ENCODE data around the gene MLLT6.

MLLT6 gene

DNA sequence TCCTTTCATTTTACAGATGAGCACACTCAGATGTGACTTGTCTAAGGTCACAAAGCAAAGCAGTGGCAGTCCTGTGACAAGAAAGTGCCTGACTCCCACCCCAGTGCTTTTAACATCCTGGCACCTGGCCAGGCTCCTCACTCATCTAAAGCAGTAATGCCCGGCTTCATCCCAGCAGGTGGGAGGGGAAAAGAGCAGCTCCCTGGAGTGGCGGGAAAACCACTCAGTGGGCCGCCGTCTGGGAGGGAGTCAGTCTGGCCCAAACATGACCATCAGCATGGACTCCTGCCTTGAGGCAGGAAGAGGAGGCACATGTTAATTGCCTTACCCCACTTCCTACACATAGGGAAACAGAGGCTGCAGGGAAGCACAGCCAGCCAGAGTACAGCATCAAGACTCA, 40.5 kb downstream of the MLLT6 start:
- DNase-seq, result no peak

DNA sequence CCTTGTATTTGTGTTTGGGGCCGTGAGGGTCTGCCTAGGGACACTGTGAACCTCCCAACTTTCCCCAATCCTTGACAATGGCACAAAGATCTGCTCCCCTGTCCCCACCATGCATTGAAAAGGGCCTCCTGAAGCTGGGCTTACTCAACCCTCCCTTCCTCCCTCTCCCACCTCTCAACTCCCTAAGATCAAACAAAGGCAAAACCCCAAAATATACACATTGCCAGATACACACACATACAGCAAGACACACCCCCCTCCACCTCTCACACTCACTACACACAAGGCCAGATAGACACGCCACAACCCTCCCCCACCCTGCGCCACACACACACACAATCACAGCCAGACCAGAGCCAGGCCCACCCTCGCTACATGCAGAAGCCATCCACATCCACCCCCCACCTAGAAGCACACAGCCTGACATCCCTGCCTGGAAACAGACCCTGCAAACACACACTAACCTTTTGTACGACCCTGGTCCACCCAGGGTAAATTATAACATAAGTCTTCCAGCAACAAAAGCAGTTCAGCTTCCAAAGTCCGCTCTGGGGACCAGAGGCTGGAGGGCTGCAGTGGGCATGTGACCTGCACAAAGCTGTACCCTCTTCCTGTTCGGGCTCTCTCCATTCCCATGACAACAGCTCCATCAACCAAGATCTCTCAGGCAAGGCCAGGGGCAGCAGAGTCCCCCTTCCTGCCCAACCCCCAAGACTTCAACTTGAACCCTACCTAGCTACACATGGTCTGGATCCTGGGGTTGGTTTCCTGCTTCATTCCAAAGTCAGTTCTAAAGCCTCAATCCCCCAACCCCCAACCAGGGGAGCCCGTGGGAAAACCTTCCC, 41.2 kb downstream of the MLLT6 start:
- DNase-seq, result no peak

DNA sequence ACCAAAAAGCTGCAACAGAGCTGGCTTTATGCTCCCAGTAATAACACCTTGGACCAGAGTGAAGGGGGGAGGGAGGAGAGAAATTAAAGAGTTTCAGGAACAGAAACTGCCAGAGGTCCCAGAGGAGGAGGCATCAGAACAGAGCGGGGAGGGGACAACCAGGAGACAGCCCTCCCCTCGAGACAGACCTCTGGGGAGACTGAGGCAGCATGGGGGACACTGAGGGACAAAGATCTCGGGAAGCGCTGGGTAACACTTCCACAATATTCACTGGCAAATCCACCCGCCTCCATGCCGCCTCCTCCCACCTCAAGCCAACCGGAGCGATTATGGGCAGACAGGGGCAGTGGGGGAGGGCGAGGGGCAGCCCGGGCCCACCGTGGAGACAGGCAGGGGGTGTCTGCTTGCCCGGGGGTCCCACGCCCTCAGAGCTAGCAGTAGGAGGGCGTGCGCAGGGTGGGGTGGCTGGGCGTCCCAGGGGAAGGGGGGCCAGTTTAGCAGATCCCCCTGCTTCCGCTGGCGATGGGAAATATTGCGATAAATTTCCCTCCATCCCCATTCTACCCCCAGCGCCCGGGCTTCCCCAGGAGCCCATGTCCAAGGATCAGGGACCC, 41.9 kb downstream of the MLLT6 start:
- DNase-seq, result no peak

DNA sequence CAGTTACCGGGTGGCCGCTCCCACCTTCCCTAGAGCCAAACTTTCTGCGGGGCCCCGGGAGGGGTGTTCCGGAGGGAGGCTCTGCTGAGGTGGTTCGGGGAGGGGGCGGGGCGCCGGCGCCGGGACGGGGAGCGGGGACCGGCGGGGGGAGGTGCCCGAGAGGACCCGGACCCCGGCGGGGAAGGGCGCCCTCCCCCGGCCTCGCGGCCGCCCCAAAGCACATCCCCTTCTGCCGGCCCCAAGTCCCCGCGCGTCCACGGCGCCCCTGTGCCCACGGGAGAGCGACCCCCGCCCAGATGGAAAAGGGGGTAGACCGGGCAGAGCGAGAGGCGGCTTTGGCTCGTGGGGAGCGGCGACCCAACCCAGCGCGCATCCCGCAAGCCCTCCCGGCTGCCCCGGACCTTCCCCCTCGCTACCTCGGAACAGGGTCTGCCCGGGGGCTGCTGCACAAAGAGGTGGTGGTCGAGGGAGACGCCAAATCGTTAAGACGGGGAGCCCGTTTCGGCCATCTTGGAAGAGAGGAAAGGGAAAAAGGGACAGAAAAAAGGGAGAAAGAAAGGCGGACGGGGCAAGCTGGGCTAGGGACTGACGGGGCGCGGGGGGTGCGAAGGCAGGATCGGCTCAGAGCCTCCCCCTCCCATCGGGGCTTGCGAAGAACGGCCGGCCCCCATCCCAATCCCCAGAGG, 42.5 kb downstream of the MLLT6 start:
- DNase-seq, result no peak

DNA sequence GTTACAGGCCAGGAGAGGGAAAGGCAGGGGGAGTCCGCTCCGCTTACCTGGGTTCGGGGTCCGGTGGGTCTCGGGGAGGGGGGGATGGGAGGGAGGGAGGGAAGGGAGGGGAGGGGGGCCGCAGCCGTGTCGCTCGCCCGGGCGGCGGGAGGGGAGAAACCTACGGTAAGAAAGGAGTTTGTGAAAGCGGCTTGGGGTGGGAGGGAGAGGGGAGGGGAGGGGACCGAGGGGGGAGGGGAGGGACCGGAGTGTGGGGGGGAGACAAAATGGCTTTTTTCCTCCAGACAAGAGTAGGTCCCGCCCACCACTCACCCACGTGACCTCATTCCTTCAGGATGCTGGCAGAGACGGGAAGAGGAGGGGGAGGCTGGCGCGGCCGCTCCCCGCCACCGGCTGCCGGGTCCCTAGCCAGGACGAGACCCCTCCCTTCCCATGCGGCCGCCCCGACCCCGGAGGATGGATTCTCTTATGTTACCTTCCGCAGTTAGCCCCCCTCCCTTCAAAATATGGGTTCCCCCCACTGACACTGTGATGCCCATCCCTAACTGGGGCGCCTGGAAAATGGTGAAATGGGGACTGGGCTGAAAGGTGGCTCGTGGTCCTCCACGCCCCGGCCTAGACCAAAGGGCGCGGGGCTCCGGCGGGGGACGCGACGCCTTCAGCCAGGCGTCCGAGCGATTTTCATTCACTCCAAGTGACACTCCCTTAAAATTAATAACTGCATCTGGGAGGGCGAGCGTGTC, 43.2 kb downstream of the MLLT6 start, which contains the start of gene PCGF2:
TSS of gene PCGF2 (minus strand) at position 188 of the 743 bp plus-strand sequence. CDS start 7,934 bp downstream, outside the sequence.
- DNase-seq, result peak; percentile 40 to 58

DNA sequence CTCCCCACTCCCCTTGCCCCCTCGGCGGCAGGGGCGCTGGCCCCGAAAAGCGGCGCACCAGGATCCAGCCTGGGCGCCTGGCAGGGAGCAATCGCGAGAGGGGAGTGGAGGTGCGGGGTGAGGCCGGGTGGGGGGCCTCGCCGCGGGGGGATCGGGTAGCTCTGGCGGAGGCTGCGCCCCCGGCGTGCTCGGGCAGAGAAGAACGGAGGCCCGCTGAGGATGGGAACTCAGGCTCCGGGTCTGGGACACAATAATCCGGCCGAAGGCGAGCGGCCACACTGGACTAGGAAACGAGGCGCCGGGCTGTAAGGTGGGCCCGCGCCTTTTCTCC, 43.8 kb downstream of the MLLT6 start:
- no peak for DNase-seq

DNA sequence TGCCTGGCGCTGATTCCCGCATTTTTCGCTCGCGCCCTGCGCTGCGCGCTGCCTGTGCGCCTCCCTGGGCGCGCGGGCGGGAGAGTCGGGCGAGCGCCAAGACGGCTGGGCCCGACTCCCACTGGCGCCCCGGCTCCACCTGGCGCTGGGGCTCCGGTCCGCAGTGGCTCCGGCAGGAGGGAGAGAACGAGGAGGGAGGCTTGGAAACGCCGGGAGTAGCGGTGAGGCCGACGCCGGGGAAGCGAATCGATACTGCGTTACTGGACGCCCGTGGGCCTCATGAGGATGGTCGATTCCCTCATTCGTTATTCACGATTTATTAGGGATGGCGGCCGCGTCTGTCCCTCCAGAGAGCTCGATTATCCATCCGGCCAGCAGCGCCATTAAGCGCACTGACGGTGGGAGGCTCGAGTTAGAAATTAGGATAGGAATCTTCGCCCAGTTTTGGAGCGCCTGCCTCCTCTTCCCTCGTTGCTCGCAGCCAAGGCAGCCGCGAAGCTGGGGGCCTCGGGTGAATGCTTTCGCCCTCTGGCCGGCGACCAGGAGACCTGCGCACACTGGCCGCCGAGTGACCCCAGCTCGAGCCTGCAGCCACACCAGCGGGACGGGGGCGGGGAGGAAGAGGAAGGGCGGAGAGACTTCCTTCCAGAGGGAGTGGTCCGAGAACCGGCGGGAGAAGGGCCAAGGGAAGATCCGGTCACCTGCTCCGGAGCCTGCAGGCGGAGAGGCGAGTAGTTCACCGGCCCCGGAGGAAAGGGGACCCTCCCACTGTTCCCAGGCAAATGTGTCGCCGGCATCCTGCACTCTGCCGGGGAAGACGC, 44.4 kb downstream of the MLLT6 start:
- DNase-seq, result no peak

DNA sequence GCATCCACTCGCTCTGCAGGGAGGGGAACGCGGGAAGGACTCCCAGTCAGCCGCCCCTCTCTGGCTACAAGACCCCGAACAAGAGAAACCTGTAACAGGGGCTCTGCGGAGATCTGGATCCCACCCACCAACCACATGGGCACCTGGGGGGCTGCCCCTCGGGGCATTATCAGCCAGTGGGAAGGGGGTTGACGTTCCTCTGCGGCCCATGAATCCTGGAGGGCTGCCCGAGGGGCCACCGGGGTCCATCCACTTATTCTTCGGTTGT, 44.9 kb downstream of the MLLT6 start:
- DNase-seq, result no peak

DNA sequence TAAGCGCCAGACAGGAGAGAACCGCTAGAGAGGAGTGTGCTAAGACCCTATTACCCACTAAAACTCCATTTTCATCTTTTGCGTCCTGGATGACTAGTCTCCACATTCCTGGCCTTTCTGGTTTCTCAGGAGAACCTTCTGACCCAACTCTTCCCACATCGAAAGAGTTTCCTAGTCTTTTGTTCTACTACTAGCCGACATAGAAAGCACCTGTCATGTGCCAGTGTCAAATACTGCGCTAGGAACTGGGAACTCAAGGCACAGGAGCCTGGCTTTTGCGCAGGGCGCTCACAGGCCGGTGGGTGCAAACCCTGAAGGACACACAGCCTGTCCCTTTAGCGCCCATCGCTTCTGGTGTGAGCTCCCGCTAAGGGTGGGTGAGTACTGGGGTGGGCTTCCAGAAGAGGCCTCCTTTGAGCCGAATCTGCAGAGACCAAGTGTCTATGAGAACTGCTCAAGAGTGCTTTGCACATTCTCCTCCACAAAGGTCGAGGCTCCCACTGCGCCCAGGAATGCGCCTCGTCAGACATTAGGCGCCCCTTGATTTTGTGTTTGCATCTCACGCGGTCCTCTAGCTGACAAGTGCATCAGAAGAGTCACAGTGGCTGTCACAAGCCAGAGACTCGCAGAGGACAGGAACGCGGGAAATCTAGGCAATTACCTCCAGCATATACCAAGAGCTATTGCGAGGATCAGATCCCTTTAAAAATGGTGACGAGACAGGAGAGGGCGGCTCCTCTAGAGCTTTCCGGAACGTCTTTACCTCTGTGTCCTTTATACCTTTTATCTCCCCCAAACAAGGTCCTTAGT, 45.4 kb downstream of the MLLT6 start:
- DNase-seq, result no peak

DNA sequence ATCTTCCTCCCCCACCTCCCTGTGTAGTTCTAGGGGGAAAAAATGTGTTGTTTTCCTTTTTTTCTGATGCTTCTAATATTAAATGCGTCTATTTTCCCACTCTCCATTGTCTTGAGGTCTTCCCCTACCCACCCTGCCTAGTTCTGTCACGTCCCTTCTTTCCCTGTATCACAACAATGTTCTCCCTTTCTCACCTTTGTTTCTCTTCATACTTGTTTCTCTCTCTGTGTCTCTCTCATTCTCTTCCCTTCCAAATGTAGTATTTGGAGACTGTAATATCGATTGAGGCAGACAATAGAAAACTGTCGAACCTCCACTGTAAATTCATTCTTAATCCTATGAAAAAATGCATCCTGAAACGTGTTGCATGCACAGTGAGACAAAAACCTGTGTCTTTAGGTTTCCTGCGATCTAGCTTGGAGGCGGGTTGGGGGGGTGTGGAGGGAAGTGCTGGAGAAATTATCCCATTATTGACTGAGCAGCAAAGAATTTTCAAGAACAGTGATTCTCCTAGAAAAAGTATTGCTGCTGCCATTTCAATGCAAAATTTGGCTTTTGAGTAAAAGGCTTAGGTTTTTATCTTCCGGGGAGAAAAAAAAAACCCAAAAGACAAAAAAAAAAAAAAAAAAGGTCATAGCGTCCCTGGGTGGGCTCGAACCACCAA, 46.2 kb downstream of the MLLT6 start:
- no peak for DNase-seq

DNA sequence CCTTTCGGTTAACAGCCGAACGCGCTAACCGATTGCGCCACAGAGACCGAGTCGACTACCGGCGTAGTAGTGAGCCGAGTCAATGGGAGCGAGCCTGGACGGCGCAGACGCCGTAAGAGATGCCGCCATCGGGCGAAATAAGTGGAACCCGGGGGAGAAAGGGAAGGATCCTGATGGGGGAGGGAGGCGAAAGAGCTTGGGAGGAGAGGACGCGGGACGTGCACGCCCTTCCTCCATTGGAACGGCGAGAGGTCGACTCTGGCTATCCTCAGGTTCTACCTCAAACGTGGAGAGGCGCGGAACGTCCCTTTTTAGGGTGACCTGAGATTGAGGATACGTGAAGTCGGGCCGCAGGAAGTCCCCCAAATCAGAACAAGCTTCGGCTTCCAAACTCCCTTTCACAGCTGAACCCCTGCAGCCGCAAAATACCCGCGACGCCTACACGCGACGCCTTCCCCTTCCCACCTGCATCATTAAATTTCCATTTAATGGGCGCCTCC, 46.8 kb downstream of the MLLT6 start:
- peak; percentile 45 to 59 for DNase-seq

DNA sequence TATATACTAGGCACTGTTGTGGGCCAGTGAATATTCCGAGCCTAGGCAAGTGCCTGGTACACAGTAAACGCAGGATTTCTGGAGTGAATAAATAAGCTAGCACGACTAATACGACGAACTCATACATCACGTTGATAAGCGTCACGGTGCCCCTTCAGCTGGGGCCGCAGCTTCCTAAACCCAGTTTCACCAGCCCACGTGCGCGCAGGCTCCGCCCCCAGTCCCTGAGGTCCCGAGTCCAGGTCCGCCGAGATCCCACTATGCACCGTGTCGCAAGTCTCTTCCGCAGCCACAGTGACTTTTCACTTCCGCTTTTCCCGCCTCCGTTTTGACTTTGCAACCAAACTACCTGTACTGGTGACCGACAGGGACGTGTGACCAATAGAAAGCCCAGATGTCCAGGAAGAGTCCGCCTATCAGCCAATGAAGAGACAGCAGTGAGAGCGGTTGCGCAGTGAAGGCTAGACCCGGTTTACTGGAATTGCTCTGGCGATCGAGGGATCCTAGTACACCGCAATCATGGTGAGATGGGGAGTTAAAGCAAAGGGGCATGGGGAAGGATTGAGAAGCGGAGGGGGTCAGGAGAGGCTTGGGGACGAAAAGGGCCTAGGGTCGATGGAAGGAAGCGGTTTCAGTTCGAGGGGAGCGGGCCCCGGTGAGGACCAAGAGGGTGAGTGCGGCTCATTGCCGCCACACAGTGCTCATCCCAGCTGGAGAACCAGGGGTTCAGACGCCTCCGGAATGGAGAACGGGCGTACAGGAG, 47.4 kb downstream of the MLLT6 start, which contains the start of gene PSMB3:
TSS of gene PSMB3 (plus strand) at position 434 of the 763 bp plus-strand sequence. CDS start at position 520, 86 bp downstream.
- DNase-seq, result peak; percentile 98 to 100

DNA sequence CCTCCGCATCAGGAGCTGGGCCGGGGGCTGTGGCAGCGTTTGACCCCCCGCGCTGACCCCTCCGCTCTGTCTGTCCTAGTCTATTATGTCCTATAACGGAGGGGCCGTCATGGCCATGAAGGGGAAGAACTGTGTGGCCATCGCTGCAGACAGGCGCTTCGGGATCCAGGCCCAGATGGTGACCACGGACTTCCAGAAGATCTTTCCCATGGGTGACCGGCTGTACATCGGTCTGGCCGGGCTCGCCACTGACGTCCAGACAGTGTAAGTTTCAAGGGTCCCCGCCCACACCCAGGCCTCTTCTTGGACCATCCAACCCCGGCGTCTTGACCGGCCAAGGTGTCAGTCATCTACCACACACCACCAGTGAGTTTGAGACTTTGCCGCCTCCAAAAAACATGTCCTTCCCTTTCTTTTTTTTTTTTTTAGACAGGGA, 48.0 kb downstream of the MLLT6 start:
- no peak for DNase-seq

DNA sequence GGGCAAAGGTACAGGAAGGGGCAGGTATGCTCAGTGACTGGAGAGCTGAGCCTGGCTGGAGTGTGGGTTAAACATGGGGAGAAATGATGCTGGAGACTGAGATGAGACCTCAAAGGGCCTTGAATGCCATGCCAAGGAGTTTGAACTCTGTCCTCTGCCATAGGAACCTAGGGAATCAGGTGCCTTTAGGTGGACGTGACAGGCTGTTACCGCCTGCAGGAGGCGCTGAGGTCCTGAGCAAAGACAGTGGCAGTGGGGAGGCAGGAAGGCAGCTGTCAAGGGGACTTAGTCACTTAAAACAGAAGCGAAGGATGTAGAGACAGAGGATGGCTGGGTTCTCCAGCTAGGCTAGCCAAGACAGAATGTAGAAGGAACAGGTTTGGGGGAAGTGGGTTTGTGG, 56.5 kb downstream of the MLLT6 start:
- no peak for DNase-seq

DNA sequence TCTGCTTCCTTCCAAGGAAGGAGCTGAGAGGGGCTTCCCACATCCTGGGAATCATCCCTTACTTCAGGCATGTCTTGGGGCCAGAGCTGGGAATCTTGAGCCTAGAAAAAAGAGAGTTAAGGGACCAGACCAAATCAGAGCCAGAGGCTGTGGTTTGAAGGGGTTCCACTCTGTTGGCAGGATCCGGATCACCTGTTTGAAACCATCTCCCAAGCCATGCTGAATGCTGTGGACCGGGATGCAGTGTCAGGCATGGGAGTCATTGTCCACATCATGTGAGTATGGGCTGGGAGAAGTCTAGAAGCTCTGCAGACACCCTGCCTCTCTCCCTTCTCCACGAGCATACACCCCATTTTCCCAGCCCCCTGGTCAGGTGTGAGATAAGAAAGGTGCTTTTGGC, 57.2 kb downstream of the MLLT6 start:
- DNase-seq, result no peak

DNA sequence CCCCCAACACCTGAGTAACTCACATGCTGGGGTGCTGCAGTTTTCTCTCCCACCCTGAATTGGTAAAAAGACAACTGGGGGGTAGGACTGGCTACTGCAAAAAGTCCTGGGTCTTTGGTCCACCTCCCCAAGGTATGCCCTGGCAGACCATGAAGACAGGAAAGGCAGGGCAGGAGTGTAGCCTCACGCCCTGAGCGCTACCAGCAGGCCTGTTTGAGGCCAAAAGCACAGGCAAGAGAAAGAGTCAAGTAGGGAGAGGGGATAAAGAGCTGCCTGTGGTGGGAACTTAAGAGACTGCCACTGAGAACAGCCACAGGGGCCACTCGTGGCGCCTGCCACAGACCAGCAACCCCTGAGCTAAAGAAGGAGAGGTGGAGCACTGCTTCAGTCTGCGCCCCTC, 61.3 kb downstream of the MLLT6 start:
- no peak for DNase-seq

DNA sequence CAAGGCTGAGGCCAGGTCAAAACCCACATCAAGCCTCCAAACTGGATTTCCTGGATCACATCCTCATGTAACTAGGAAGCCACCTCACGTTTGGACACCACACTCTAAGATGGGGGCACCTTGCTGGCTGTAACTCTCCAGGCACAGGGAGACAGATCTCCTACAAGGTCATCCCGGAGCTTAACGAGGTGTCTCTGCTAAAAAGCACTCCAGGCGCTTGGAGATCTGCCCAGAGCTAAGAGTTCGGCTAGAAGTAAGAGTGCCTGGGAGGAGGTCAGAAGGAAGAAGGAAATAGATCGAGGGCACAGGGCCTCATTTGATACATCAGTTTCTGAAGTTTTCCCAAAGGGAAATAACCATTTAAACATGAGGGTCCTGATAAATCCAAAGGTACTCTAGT, 63.3 kb downstream of the MLLT6 start:
- DNase-seq, result no peak

DNA sequence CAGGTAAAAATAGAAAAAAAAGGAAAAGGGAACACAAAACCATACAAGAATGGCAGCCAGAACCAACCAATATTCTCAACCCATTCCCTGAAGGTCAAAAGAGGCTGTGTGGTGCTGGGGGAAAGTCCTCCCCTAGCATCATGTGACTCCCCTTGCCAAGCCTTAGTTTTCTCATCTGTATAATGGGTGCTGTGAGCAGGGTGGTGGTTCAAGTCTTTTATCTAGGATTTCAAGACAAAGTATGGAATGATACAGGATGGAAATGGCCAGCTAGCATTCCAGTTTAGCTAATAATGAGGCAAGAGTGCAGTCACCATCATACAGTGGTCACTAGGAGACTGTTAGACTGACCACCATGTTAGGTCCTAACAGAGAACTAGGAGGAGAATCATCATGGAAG, 68.2 kb downstream of the MLLT6 start:
- DNase-seq, result no peak

DNA sequence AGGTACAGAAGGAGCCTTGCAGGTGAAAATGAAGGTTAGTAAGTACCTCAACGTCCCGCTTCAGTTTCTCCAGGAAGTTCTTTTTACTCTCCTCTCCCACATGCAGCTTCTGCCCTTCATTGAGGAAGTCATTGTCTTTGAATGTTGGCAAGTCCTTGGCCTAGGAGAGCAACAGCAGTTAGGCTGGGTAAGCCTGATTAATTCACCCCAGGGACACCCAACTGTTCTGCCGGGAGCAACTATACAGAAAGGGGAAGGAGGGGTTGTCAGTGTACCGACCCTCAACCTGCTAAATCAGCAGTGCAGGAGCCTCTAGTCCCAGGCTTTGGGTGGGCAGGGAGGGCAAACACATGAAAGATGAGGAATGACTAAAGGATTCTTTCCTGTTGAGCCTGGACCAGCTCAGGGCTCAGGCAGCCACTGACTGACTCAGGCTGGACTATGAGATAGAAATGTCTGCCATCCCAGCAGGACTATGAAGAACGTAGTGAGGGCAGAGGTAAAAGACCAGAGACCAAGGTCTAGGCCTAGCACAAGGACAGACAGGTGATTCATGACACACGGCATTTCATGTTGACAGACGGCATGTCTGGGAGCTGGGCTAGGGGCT, 72.7 kb downstream of the MLLT6 start:
- no peak for DNase-seq

Data from hippocampal formation (tissue), 2 donors.